A673 (cell line): ENCODE measurements around the gene SLC15A3. TPM values are rescaled to one million over a fixed set of nuclear protein-coding genes. Genes with fewer than 3 reads are reported as not detected.

Experiments
- BruUV-seq: library from RNA; stranded (reverse); fragments of 400-500 nt; replicated peaks from 2 replicates; lab custom pipeline; 2021; lab: Mats Ljungman, UMichigan
- CTCF ChIA-PET: fragments of 300-600 bp; sonication (Branson Sonifier 250); formaldehyde crosslinking; loops from one replicate; lab custom pipeline; 2022; ENCODE audit warnings: antibody characterized with exemption; lab: Charles Lee
- POLR2A ChIA-PET: fragments of 300-600 bp; sonication (Branson Sonifier 250); formaldehyde crosslinking; loops from one replicate; lab custom pipeline; 2022; ENCODE audit warnings: antibody characterized with exemption; ENCODE audit not compliant: low non-redundant PET; lab: Charles Lee
- DNase-seq: peaks from one replicate; pipeline ENCODE4 v3.0.0-alpha.2; 2015; ENCODE audit warnings: low spot score
- H3K27ac ChIP-seq: fragments of 200-600 bp; sonication (generic); 2 replicates; pipeline ENCODE4 v1.5.1; 2016; ENCODE audit warnings: mixed run types, low read depth, mild to moderate bottlenecking, mixed read lengths, antibody characterized with exemption, low read length; ENCODE audit not compliant: poor library complexity, severe bottlenecking
- H3K27me3 ChIP-seq: fragments of 200-600 bp; sonication (generic); replicated peaks from 2 replicates; pipeline ENCODE4 v1.6.1; 2017; ENCODE audit warnings: mixed run types, low read depth, mild to moderate bottlenecking, mixed read lengths, antibody characterized with exemption, low read length; ENCODE audit not compliant: insufficient read depth, poor library complexity
- H3K36me3 ChIP-seq: fragments of 200-600 bp; sonication (generic); 2 replicates; pipeline ENCODE4 v1.6.1; 2016; ENCODE audit warnings: mixed run types, mild to moderate bottlenecking, mixed read lengths, antibody characterized with exemption, low read length; ENCODE audit not compliant: insufficient read depth, poor library complexity, severe bottlenecking
- H3K4me1 ChIP-seq: fragments of 200-600 bp; sonication (generic); 2 replicates; pipeline ENCODE4 v1.6.1; 2017; ENCODE audit warnings: mixed run types, mild to moderate bottlenecking, mixed read lengths, antibody characterized with exemption, low read length; ENCODE audit not compliant: insufficient read depth, poor library complexity, severe bottlenecking
- H3K4me3 ChIP-seq: fragments of 200-600 bp; sonication (generic); 2 replicates; pipeline ENCODE4 v1.5.1; 2016; ENCODE audit warnings: low read depth, mixed run types, mild to moderate bottlenecking, mixed read lengths, low read length; ENCODE audit not compliant: poor library complexity, severe bottlenecking
- H3K9me3 ChIP-seq: fragments of 200-600 bp; sonication (generic); 2 replicates; pipeline ENCODE4 v1.6.1; 2016; ENCODE audit warnings: mixed run types, low read depth, mild to moderate bottlenecking, mixed read lengths, antibody characterized with exemption, low read length; ENCODE audit not compliant: poor library complexity, severe bottlenecking
- CTCF ChIP-seq: fragments of 300-800, 200-600 bp; sonication (generic); conservative IDR thresholded peaks from 2 replicates; pipeline ENCODE4 v1.5.1; 2017; ENCODE audit warnings: low read depth, mild to moderate bottlenecking, antibody characterized with exemption, low read length, moderate library complexity, mixed read lengths
- EZH2 ChIP-seq: fragments of 200-600 bp; sonication (generic); IDR thresholded peaks from 2 replicates; pipeline ENCODE4 v1.6.1; 2017; ENCODE audit warnings: borderline replicate concordance, low read depth, mild to moderate bottlenecking, mixed read lengths, antibody characterized with exemption, low read length; ENCODE audit not compliant: poor library complexity, severe bottlenecking
- intact Hi-C: fragments of 100-400 bp; cut with micrococcal nuclease; formaldehyde crosslinking; loops from one replicate; pipeline ENCODE4 v1.10.0; 2022; ENCODE audit not compliant: unreplicated experiment
- total RNA-seq: library from RNA; stranded (reverse); gene quantifications from 2 replicates; pipeline ENCODE4 v1.2.3, GENCODE V29; 2021

Gene SLC15A3
- total RNA-seq, 1 experiment from 2014 or later = not detected

DNA sequence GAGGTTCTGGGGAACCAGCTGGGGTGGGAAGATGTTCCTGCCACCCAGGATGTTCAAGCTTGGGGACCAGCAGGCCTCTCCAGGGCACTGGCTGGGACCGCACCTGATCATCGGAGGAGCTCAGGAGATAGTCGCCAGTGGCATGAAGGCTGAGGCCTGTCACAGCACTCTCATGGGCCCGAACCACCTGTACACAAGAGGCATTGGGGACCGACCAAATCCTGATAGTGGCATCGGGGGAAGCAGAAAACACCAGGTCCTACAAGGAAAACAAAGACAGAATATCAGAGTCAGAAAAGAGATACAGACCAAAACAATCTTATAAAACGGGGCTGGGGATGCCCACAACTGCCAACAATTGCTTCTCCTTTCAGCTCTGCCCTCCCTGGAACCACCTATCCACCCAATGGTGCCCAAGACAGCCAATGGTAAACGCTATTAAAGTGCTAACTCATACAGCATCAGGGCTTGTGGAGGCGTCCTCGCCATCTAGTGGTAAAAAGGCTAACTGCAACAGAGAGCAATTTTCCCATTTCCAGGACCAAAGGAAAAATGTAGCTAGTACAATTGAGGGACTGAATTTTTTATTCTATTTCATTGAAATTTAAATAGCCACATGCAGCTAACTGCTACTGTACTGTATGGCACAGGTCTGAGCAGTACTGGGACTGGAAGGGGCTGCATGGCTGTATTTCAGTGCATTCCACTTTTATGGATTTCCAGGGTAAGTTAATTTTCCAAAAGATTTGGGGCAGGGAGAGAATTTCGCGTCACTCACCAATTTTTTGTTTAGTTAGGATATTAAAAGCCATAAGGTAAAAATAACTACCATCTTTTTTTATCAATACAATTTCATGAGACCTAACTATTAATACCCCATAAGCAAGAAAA, 52.7 kb downstream of the SLC15A3 start:
- peak overlapping the region; percentile 28 for H3K27ac ChIP-seq
- no peak overlapping the region for H3K4me3 ChIP-seq
- CTCF ChIA-PET = interaction anchor here (0.6 to 1.4 kb wide), 7 partner anchors 9 to 126 kb away, joined by 3 to 9 read pairs (median 3); no protein-coding TSS in a partner anchor
- POLR2A ChIA-PET = no interaction called here
- H3K36me3 ChIP-seq = peaks cover 93% of the 10 kb centered on the region
- no peaks in the 10 kb centered on the region for H3K9me3 ChIP-seq
- no TSS peak for BruUV-seq
- DNase-seq = peak; percentile 87
- no peaks in the 10 kb centered on the region for H3K4me1 ChIP-seq
- intact Hi-C loops = no loop called here
- TF ChIP-seq CTCF (peak; percentile 99), EZH2 (no peak)
- H3K27me3 ChIP-seq = no peaks in the 10 kb centered on the region

- DNase-seq = no peak
- peaks cover 99% of the 10 kb centered on the region for H3K36me3 ChIP-seq
- no peaks in the 10 kb centered on the region for H3K4me1 ChIP-seq
- H3K4me3 ChIP-seq = no peak overlapping the region
- H3K27me3 ChIP-seq = no peaks in the 10 kb centered on the region
- no peak overlapping the region for H3K27ac ChIP-seq
- no TSS peak for BruUV-seq
- H3K9me3 ChIP-seq = no peaks in the 10 kb centered on the region
- CTCF ChIA-PET = no interaction called here
- POLR2A ChIA-PET = no interaction called here
- TF ChIP-seq CTCF (no peak), EZH2 (no peak)
- intact Hi-C loops = no loop called here
Measured at GRCh38 chr11:60897496-60897895, 54.5 kb downstream of the SLC15A3 start.

- TF ChIP-seq CTCF = no peak
- no peak for TF ChIP-seq EZH2
- Histone ChIP-seq H3K27ac (no peak overlapping the region), H3K27me3 (no peaks in the 10 kb centered on the region), H3K36me3 (peaks cover 91% of the 10 kb centered on the region), H3K4me3 (no peak overlapping the region), H3K9me3 (no peaks in the 10 kb centered on the region), H3K4me1 (no peaks in the 10 kb centered on the region)
- intact Hi-C loops = no loop called here
- ChIA-PET POLR2A (no interaction called here), CTCF (interaction anchor here (1.3 kb wide), 1 partner anchor 64 kb away, joined by 4 read pairs; no protein-coding TSS in a partner anchor)
- BruUV-seq = no TSS peak
- no peak for DNase-seq
Measured at GRCh38 chr11:60895687-60896086, 56.3 kb downstream of the SLC15A3 start.
